SH-SY5Y (cell line): ENCODE measurements around the gene CCSER1.

ENCODE experiments used
- GATA2 ChIP-seq: IDR thresholded peaks from 2 replicates; pipeline ENCODE4 v1.6.1; 2011; ENCODE audit warnings: mild to moderate bottlenecking, low read depth, low read length
- GATA3 ChIP-seq: IDR thresholded peaks from 2 replicates; pipeline ENCODE4 v1.6.1; 2011; ENCODE audit warnings: low read depth, mild to moderate bottlenecking, low read length, moderate library complexity

Gene CCSER1

DNA sequence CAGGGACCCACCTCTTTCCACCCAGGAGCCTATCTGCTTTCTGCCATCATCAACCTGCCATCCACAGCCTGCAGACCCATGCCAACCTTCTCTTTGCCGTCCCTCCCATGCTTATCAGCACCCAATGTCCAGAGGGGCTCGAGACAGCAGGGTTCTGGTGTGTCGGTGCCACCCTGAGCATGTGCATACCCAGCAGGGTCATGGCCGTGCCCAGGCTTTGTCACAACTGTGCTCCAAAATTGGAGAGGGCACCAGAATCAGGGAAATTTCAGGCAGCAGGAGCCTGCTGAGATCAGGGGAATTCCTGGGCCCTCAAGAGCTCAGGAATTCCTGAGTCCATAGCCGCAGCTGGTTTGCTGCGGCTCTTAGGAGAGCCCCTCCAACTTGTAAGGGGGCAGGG lies 330.6 kb downstream of the CCSER1 start:
- no peak for TF ChIP-seq GATA3
- no peak for TF ChIP-seq GATA2

GRCh38 chr4:90458576-90458975 lies 331.4 kb downstream of the CCSER1 start:
- TF ChIP-seq GATA3 (no peak), GATA2 (no peak)

- no peak for TF ChIP-seq GATA2
- no peak for TF ChIP-seq GATA3
Measured at GRCh38 chr4:90474484-90474883, 347.3 kb downstream of the CCSER1 start.

GRCh38 chr4:90476019-90476418 lies 348.8 kb downstream of the CCSER1 start:
- no peak for TF ChIP-seq GATA3
- no peak for TF ChIP-seq GATA2

GRCh38 chr4:90476586-90476985 lies 349.4 kb downstream of the CCSER1 start:
- TF ChIP-seq GATA2 (no peak), GATA3 (no peak)

GRCh38 chr4:90486346-90486745 lies 359.2 kb downstream of the CCSER1 start:
- TF ChIP-seq GATA2 (no peak), GATA3 (no peak)

DNA sequence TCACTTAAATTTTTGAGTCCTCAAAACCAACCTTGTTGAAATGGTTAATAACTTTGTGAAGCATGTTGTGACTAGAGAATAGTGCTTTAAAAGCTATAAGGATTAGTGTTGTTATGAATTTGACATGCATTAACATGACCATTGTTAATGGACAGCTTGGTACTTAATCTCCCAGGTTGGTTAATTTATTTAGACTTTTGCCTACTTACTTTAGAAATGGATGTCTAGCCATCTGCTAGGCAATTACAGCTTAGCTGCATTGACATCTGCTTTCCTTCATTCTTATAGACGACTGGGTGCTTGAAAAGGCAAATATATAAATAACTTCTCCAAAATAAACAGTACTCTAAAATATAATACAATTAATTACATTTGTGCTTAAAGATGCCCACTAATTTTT lies 368.0 kb downstream of the CCSER1 start:
- no peak for TF ChIP-seq GATA2
- TF ChIP-seq GATA3, result no peak

- no peak for TF ChIP-seq GATA2
- TF ChIP-seq GATA3, result no peak
Measured at GRCh38 chr4:90495936-90496335, 368.7 kb downstream of the CCSER1 start.

GRCh38 chr4:90498175-90498574 lies 371.0 kb downstream of the CCSER1 start:
- no peak for TF ChIP-seq GATA3
- no peak for TF ChIP-seq GATA2

GRCh38 chr4:90503677-90504076 lies 376.5 kb downstream of the CCSER1 start:
- TF ChIP-seq GATA2, result no peak
- no peak for TF ChIP-seq GATA3

DNA sequence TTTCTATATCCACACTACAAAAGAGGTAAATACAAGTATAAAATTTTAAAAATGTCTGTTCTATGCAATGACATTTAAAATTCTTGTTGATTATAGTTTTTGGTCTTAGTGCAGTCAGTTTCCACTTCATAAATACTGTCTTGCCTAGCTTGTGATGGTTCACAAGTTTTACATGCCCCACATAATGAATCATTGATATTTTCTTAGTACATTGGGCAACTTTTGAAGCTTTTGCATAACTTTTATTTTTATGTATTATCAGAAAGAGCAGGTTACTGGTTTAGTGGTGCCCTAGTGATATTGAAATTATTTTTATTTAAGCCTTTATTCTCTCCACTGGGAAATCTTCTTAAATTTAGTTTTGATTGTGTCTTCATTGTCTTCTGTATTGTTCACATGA lies 388.0 kb downstream of the CCSER1 start:
- TF ChIP-seq GATA2, result no peak
- TF ChIP-seq GATA3, result no peak

GRCh38 chr4:90528551-90528950 lies 401.4 kb downstream of the CCSER1 start:
- TF ChIP-seq GATA2, result 0 out of 2 replicates have a peak, but pooled peaks have one; percentile 42
- peak; percentile 88 for TF ChIP-seq GATA3

GRCh38 chr4:90536408-90536807 lies 409.2 kb downstream of the CCSER1 start:
- TF ChIP-seq GATA3, result no peak
- no peak for TF ChIP-seq GATA2

- TF ChIP-seq GATA2 (no peak), GATA3 (no peak)
Measured at GRCh38 chr4:90537491-90537890, 410.3 kb downstream of the CCSER1 start.

- TF ChIP-seq GATA2, result no peak
Measured at GRCh38 chr4:90540536-90540935, 413.3 kb downstream of the CCSER1 start.

DNA sequence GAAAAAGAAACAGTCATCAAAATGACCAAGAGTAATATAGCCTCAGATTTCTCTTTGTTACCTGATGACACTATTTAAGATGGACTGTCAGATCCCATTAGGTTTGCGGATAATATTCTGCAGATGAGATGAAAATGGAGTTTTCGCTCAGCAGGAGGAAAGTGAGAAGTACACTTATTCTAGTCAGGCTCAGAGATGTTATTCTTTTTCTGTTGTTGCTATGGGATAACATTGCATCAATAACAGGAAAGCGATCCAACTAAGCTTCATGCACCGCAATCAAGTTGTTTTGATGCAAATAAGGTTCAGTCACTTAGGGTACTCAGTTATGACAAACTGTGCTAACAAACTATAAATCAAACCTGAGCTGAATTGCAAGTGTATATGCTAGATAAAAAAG lies 415.0 kb downstream of the CCSER1 start:
- TF ChIP-seq GATA2 (no peak), GATA3 (peak; percentile 39; the same call in 1 of the 2 replicates)
